B cell (primary cell): Measurements from ENCODE around the gene LZTFL1. TPM values are rescaled to one million over a fixed set of nuclear protein-coding genes. Genes with fewer than 3 reads are reported as not detected.
A peak's percentile ranks its signal among the peaks of the same experiment; 100 is the strongest.

Experiments used
- ATAC-seq: fragments of 200-7000 bp; cut with Tn5 transposase; one replicate; pipeline ENCODE4 v1.10.0; 2021; ENCODE audit warnings: low read depth, mild to moderate bottlenecking, moderate number of reproducible peaks, moderate library complexity
- CTCF ChIA-PET: fragments of 350-600 bp; sonication (Branson Sonifier 250); formaldehyde crosslinking; loops from one replicate; lab custom pipeline; 2021; ENCODE audit warnings: antibody characterized with exemption, inconsistent platforms; lab: Charles Lee
- POLR2A ChIA-PET: fragments of 350-600 bp; sonication (Branson Sonifier 250); formaldehyde crosslinking; loops from one replicate; lab custom pipeline; 2021; ENCODE audit warnings: antibody characterized with exemption; lab: Charles Lee
- DNase-seq: peaks from one replicate; pipeline ENCODE4 v3.0.0; 2013
- H2AFZ ChIP-seq: 2 replicates; pipeline ENCODE4 v1.6.1; 2012; ENCODE audit warnings: mild to moderate bottlenecking, low read depth, low read length; ENCODE audit not compliant: insufficient read depth, poor library complexity, severe bottlenecking
- H3K27ac ChIP-seq, 2 donors: 1 replicate in 1 of 2; 2 replicates in 1 of 2; pipeline ENCODE4 v1.5.1; 2012 to 2013; ENCODE audit warnings: low read length in 2 of 2, mild to moderate bottlenecking in 2 of 2, moderate library complexity in 1 of 2
- H3K27me3 ChIP-seq, 4 experiments: fragments of 200-600 bp in 1 of 4; sonication (generic) in 1 of 4; replicated peaks in 1 of 4; 1 replicate in 2 of 4; 2 replicates in 2 of 4; pipeline versions ENCODE4 v1.6.1 to v1.7.0; 2013 to 2016; ENCODE audit warnings: low read length in 3 of 4, mild to moderate bottlenecking in 2 of 4, mixed read lengths in 1 of 4, moderate library complexity in 1 of 4; ENCODE audit not compliant: insufficient read depth in 4 of 4, control insufficient read depth in 3 of 4; ENCODE audit errors: control extremely low read depth in 1 of 4
- H3K36me3 ChIP-seq, 2 experiments: replicated peaks in 1 of 2; 1 replicate in 1 of 2; 2 replicates in 1 of 2; pipeline versions ENCODE4 v1.6.1 to v1.7.1; 2013; ENCODE audit warnings: low read length in 1 of 2; ENCODE audit not compliant: insufficient read depth in 2 of 2, control insufficient read depth in 1 of 2; ENCODE audit errors: control extremely low read depth in 1 of 2, extremely low read depth in 1 of 2
- H3K4me1 ChIP-seq, 2 donors: fragments of 200-600 bp in 1 of 2; sonication (generic) in 1 of 2; 1 replicate in 1 of 2; 2 replicates in 1 of 2; pipeline versions ENCODE4 v1.5.1 to v1.6.1; 2013 to 2017; ENCODE audit warnings: low read length in 2 of 2; ENCODE audit not compliant: control insufficient read depth in 2 of 2, insufficient read depth in 2 of 2
- H3K4me2 ChIP-seq: replicated peaks from 2 replicates; pipeline ENCODE3; 2012; ENCODE audit warnings: mild to moderate bottlenecking, low read depth, low read length; ENCODE audit not compliant: poor library complexity, severe bottlenecking
- H3K4me3 ChIP-seq, 5 experiments: fragments of 200-600 bp in 1 of 5; sonication (generic) in 1 of 5; 1 replicate in 3 of 5; 2 replicates in 2 of 5; pipeline versions ENCODE4 v1.5.1 to v1.7.0; 2011 to 2016; ENCODE audit warnings: low read length in 4 of 5, mild to moderate bottlenecking in 4 of 5, low read depth in 2 of 5, control low read depth in 1 of 5, moderate library complexity in 1 of 5; ENCODE audit not compliant: insufficient read depth in 1 of 5; ENCODE audit errors: control extremely low read depth in 1 of 5, extremely low read depth in 1 of 5
- H3K79me2 ChIP-seq: fragments of 200-600 bp; sonication (generic); one replicate; pipeline ENCODE4 v1.6.0; 2016; ENCODE audit warnings: low read length; ENCODE audit not compliant: control insufficient read depth, insufficient read depth
- H3K9ac ChIP-seq: fragments of 200-600 bp; sonication (generic); 2 replicates; pipeline ENCODE4 v1.6.1; 2017; ENCODE audit warnings: mild to moderate bottlenecking, low read length, moderate library complexity
- H3K9me3 ChIP-seq, 3 donors: one replicate each; pipeline versions ENCODE4 v1.6.1 to v1.7.1; 2013; ENCODE audit warnings: low read length in 2 of 3; ENCODE audit not compliant: control insufficient read depth in 2 of 3, insufficient read depth in 1 of 3; ENCODE audit errors: control extremely low read depth in 1 of 3
- H4K20me1 ChIP-seq: 2 replicates; pipeline ENCODE4 v1.6.0; 2012; ENCODE audit warnings: mild to moderate bottlenecking, low read length; ENCODE audit not compliant: insufficient read depth, control insufficient read depth, poor library complexity, severe bottlenecking
- H3K27ac Mint-ChIP-seq: one replicate; pipeline ENCODE4 v1.8.0; 2021; ENCODE audit warnings: mixed read lengths
- H3K27me3 Mint-ChIP-seq: one replicate; pipeline ENCODE4 v1.8.0; 2021; ENCODE audit warnings: mixed read lengths
- H3K4me1 Mint-ChIP-seq: one replicate; pipeline ENCODE4 v1.8.0; 2021; ENCODE audit warnings: mixed read lengths
- H3K4me3 Mint-ChIP-seq: one replicate; pipeline ENCODE4 v1.8.0; 2021; ENCODE audit warnings: mixed read lengths
- H3K9me3 Mint-ChIP-seq: one replicate; pipeline ENCODE4 v1.8.0; 2022; ENCODE audit warnings: mixed read lengths; ENCODE audit not compliant: insufficient read depth
- CTCF ChIP-seq: fragments of 200-600 bp; IDR thresholded peaks from one replicate; pipeline ENCODE4 v1.8.0; 2022; ENCODE audit warnings: antibody characterized with exemption, mild to moderate bottlenecking
- EZH2 ChIP-seq: IDR thresholded peaks from 2 replicates; pipeline ENCODE4 v1.6.1; 2012; ENCODE audit warnings: borderline replicate concordance, low read depth, mild to moderate bottlenecking, moderate library complexity, low read length; ENCODE audit not compliant: insufficient read depth, poor library complexity, severe bottlenecking
- WGBS: methylation state at CpG from one replicate; pipeline ENCODE4 v1.1.5; 2013; ENCODE audit warnings: missing lambda C conversion rate; ENCODE audit not compliant: insufficient coverage; 5-methylcytosine and 5-hydroxymethylcytosine counted together
- intact Hi-C: fragments of 100-400 bp; cut with micrococcal nuclease; formaldehyde crosslinking; loops from one replicate; pipeline ENCODE4 v1.10.0; 2022
- polyA plus RNA-seq: library from polyadenylated mRNA; depleted of rRNA; stranded (reverse); fragments of >200 nt; gene quantifications from 2 replicates; pipeline ENCODE4 v1.2.3, GENCODE V29; 2012
- total RNA-seq, 2 donors: library from RNA; stranded (reverse); fragments of 120-200 nt in 1 of 2; gene quantifications; 1 replicate in 1 of 2; 2 replicates in 1 of 2; pipeline versions ENCODE4 v1.2.3 to v1.2.4, GENCODE V29; 2013 to 2022

The LZTFL1 gene
- total and polyA plus RNA-seq, 2 donors (not counting 1 experiment from before 2014, with no cell fraction given) = 16.5 to 17.8 TPM

- Histone ChIP-seq H3K4me1 (peaks cover 52 to 63% of the 10 kb centered on the region in 2 donors), H3K4me2 (peak overlapping the region; percentile 38), H3K9me3 (no peaks in the 10 kb centered on the region), H2AFZ (peak overlapping the region; percentile 55), H3K27ac (peak overlapping the region; percentile 6 to 13), H3K36me3 (no peaks in the 10 kb centered on the region), H3K9ac (peak overlapping the region; percentile 26), H4K20me1 (no peaks in the 10 kb centered on the region), H3K79me2 (no peaks in the 10 kb centered on the region), H3K27me3 (no peaks in the 10 kb centered on the region), H3K4me3 (peak overlapping the region in 1 of 5 experiments; percentile 13)
- TF ChIP-seq EZH2 (no peak), CTCF (no peak)
- Mint-ChIP-seq H3K4me1 (peaks cover 74% of the 10 kb centered on the region), H3K9me3 (no peaks in the 10 kb centered on the region), H3K27ac (no peak overlapping the region), H3K4me3 (peak overlapping the region; percentile 72), H3K27me3 (no peaks in the 10 kb centered on the region)
- DNase-seq = peak; percentile 28
- ChIA-PET POLR2A (no interaction called here), CTCF (interaction anchor here (1.4 kb wide), 1 partner anchor 9 kb away, joined by 4 read pairs; no protein-coding TSS in a partner anchor)
- ATAC-seq = no peak
- intact Hi-C loops = loop anchor here (5.0 kb wide), 1 partner anchor 48 kb away; the partner anchor contains the start of gene LZTFL1
- WGBS = no CpG with 5 or more reads among the region's 3 CpGs
Observed at GRCh38 chr3:45890405-45890804, 48.5 kb upstream of the LZTFL1 start.

GRCh38 chr3:45889337-45889736, 47.4 kb upstream of the LZTFL1 start:
- Histone ChIP-seq H3K27me3 (no peaks in the 10 kb centered on the region), H3K79me2 (no peaks in the 10 kb centered on the region), H3K9me3 (no peaks in the 10 kb centered on the region), H3K4me3 (peak overlapping the region in 1 of 5 experiments; percentile 2), H3K36me3 (no peaks in the 10 kb centered on the region), H3K4me2 (peak overlapping the region; percentile 50), H3K9ac (peak overlapping the region; percentile 35), H2AFZ (no peak overlapping the region), H3K27ac (peak overlapping the region; percentile 21), H4K20me1 (no peaks in the 10 kb centered on the region), H3K4me1 (peaks cover 48 to 57% of the 10 kb centered on the region in 2 donors)
- H3K27me3 Mint-ChIP-seq = no peaks in the 10 kb centered on the region
- no peaks in the 10 kb centered on the region for H3K9me3 Mint-ChIP-seq
- POLR2A ChIA-PET = interaction anchor here (0.6 kb wide), 1 partner anchor 8 kb away, joined by 4 read pairs; no protein-coding TSS in a partner anchor
- DNase-seq (peak; percentile 47), ATAC-seq (peak; percentile 54)
- no peak overlapping the region for H3K27ac Mint-ChIP-seq
- intact Hi-C loops = no loop called here
- CTCF ChIA-PET = interaction anchor here (0.6 to 0.7 kb wide), 4 partner anchors 15 to 547 kb away, joined by 3 to 4 read pairs (median 3); no protein-coding TSS in a partner anchor
- peak overlapping the region; percentile 8 for H3K4me3 Mint-ChIP-seq
- no peak for TF ChIP-seq EZH2
- TF ChIP-seq CTCF = no peak
- no CpG with 5 or more reads among the region's 4 CpGs for WGBS
- peaks cover 65% of the 10 kb centered on the region for H3K4me1 Mint-ChIP-seq
